Lower lobe of right lung (tissue), 2 donors: ENCODE data around the gene ACO1. TPM values are rescaled to one million over a fixed set of nuclear protein-coding genes. Genes with fewer than 3 reads are reported as not detected.

Experiments
- ATAC-seq, 2 donors: fragments of 200-7000 bp; cut with Tn5 transposase; one replicate each; pipeline ENCODE4 v1.9.1; 2020 to 2022; ENCODE audit warnings: mild to moderate bottlenecking in 2 of 2, moderate library complexity in 2 of 2
- DNase-seq: peaks from one replicate; pipeline ENCODE4 v3.0.0-alpha.2; 2020
- H3K27ac ChIP-seq: fragments of 200-600 bp; one replicate; pipeline ENCODE4 v1.8.0; 2022
- H3K27me3 ChIP-seq: fragments of 200-600 bp; one replicate; pipeline ENCODE4 v1.8.0; 2022; ENCODE audit warnings: low read depth
- H3K36me3 ChIP-seq: fragments of 200-600 bp; one replicate; pipeline ENCODE4 v1.8.0; 2022; ENCODE audit warnings: mild to moderate bottlenecking
- H3K4me1 ChIP-seq: fragments of 200-600 bp; one replicate; pipeline ENCODE4 v1.8.0; 2022
- H3K4me3 ChIP-seq: fragments of 200-600 bp; one replicate; pipeline ENCODE4 v1.8.0; 2022; ENCODE audit warnings: mild to moderate bottlenecking
- H3K9me3 ChIP-seq: fragments of 200-600 bp; one replicate; pipeline ENCODE4 v1.8.0; 2022
- intact Hi-C: fragments of 100-400 bp; cut with DNase I; formaldehyde crosslinking; loops from one replicate; pipeline ENCODE4 v1.11.0; 2022
- total RNA-seq: library from RNA; stranded (reverse); fragmentation: NEBNext Ultra II Directional; extraction: Animal tissue kit (Norgen Biotek cat#: 25700); gene quantifications from one replicate; pipeline ENCODE4 v1.2.1, GENCODE V29; 2021
- TF ChIP-seq, protein P1 (sequence below): fragments of 200-600 bp; IDR thresholded peaks from one replicate; pipeline ENCODE4 v1.8.0; 2022; ENCODE audit warnings: antibody characterized with exemption, mild to moderate bottlenecking
- donor health status: DM: no; HTN: yes; CAD: no; lungs with severe emphysema.

Gene ACO1
- total RNA-seq, 1 donor from 2014 or later: 33.6 TPM

DNA sequence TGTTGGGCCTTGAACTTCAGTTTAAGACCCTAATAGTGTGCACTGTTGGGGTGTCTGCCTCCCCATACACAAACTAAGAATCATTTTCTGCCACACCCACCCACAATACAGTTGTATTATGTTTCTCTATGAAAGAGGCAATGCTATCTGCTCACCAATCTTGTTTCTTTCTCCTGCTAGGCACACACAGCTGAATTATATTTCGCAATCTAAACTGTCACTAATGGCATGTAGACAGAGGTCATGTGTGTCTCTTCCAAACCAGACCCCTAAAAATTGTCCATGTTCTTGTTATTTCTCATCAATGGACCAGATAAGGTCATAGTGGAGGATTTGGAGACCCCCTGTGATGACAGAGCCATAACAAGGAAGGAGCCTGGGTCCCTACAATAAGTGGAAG lies 84.3 kb downstream of the ACO1 start:
- Histone ChIP-seq H3K27me3 (no peaks in the 10 kb centered on the region), H3K36me3 (peaks cover 66% of the 10 kb centered on the region), H3K4me1 (no peaks in the 10 kb centered on the region), H3K4me3 (no peak overlapping the region), H3K9me3 (no peaks in the 10 kb centered on the region), H3K27ac (no peak overlapping the region)
- intact Hi-C loops: no loop called here
- DNase-seq (no peak), ATAC-seq (no peak)
- TF ChIP-seq, protein P1, sequence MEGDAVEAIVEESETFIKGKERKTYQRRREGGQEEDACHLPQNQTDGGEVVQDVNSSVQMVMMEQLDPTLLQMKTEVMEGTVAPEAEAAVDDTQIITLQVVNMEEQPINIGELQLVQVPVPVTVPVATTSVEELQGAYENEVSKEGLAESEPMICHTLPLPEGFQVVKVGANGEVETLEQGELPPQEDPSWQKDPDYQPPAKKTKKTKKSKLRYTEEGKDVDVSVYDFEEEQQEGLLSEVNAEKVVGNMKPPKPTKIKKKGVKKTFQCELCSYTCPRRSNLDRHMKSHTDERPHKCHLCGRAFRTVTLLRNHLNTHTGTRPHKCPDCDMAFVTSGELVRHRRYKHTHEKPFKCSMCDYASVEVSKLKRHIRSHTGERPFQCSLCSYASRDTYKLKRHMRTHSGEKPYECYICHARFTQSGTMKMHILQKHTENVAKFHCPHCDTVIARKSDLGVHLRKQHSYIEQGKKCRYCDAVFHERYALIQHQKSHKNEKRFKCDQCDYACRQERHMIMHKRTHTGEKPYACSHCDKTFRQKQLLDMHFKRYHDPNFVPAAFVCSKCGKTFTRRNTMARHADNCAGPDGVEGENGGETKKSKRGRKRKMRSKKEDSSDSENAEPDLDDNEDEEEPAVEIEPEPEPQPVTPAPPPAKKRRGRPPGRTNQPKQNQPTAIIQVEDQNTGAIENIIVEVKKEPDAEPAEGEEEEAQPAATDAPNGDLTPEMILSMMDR: no peak

DNA sequence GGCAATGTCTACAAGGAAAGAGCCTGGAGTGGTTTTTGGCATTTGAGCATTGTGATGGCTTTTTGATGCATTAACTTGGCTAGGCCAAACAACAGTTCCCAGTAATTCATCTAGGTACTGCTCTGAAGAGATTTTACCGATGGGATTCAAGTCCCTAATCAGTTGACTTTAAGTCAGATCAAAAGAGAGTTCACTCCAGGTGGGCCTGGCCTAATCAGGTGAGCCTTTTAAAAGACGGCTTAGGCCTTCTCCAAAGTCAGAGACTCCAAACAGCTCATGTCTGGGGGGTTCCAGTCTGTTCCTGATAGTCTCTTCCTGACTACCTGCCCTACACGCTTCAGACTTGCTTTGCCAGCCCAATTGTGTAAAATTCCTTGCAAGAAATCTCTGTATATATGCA lies 87.9 kb downstream of the ACO1 start:
- Histone ChIP-seq H3K4me3 (no peak overlapping the region), H3K36me3 (peaks cover 74% of the 10 kb centered on the region), H3K27me3 (no peaks in the 10 kb centered on the region), H3K27ac (no peak overlapping the region), H3K4me1 (no peaks in the 10 kb centered on the region), H3K9me3 (no peaks in the 10 kb centered on the region)
- intact Hi-C loops: no loop called here
- DNase-seq: no peak
- TF ChIP-seq, protein P1: no peak
- no peak for ATAC-seq

DNA sequence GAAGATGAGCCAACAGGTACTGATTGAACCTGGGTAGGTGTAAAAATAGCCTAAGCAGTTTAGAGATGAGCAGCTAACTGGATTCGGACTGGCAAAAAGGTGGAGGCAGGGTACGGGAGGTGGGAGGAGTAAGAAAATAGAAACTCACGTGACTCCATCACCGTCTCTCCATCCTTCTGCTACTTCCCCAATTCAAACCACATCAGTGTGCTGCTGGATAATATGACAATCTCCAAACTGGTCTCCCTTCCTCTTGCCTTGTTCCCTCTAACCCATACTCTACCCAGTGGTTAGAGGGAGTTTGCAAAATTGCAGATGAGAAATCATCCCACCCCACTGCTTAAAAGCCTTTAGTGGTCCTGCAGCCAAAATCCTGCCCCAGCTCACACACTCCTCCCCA lies 98.9 kb downstream of the ACO1 start:
- no peak for DNase-seq
- H3K4me1 ChIP-seq: no peaks in the 10 kb centered on the region
- no peaks in the 10 kb centered on the region for H3K27me3 ChIP-seq
- intact Hi-C loops: no loop called here
- TF ChIP-seq, protein P1: no peak
- peaks cover 96% of the 10 kb centered on the region for H3K36me3 ChIP-seq
- no peak overlapping the region for H3K4me3 ChIP-seq
- no peak overlapping the region for H3K27ac ChIP-seq
- H3K9me3 ChIP-seq: no peaks in the 10 kb centered on the region
- ATAC-seq: peak in 1 of 2 donors; percentile 29

DNA sequence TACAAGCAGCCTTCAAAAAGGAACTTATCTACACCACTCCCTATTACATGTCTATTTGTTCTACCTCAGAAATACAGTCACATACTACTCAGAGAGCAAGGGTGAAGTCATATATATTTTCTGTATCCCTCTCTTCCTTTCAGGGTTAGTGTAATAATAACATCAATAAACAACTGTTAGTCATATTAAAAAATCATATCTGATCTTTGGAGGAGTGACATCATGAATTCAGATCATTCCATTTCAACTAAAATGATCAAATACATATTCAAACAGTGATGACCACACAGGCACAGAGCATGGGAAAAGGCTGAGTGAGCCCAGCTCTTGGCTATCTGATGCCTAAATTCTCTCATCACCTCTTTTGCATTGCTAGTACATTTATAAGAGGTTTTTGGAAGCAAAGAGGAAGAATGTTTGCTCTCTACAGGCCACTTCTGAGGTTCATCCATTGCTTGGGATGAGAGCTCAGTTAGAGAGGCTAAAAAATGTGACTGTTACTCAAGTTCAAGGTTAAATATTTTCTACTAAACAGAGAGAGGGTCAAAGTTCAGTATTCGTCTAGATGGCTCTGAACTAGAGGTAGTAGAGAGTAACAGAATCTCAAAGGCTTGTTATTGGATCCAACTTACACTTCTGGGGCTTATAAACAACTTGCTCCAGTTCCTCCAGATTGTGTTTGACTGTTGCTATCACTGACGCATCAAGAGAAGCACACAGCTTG lies 102.6 kb downstream of the ACO1 start:
- intact Hi-C loops: no loop called here
- ATAC-seq: no peak
- Histone ChIP-seq H3K27ac (no peak overlapping the region), H3K4me1 (no peaks in the 10 kb centered on the region), H3K4me3 (no peak overlapping the region), H3K9me3 (no peaks in the 10 kb centered on the region), H3K27me3 (no peaks in the 10 kb centered on the region), H3K36me3 (peaks cover 98% of the 10 kb centered on the region)
- no peak for DNase-seq
- TF ChIP-seq, protein P1: no peak

DNA sequence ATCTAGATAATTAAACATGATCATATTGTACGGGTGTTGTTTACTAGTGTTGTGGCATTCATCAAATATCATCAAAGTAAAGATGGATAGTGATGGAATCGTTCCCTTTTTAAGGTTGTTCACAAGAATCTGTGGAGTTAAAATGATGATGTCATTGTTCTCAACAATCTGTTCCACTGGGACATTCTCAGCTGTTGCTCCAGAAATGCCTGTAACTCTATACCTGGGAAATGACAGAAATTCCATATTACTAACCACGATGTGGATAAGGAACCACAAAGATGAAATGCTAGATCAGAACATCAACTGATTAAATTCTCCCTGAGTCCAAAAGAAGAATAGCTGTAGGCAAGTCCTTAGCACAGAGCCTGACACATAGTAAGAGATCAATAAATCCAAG lies 103.5 kb downstream of the ACO1 start:
- Histone ChIP-seq H3K4me1 (no peaks in the 10 kb centered on the region), H3K9me3 (no peaks in the 10 kb centered on the region), H3K36me3 (peaks cover 98% of the 10 kb centered on the region), H3K4me3 (no peak overlapping the region), H3K27me3 (no peaks in the 10 kb centered on the region), H3K27ac (no peak overlapping the region)
- intact Hi-C loops: no loop called here
- no peak for DNase-seq
- TF ChIP-seq, protein P1: no peak
- no peak for ATAC-seq
